GM12875 (cell line): ENCODE data around the gene TAF12.

Experiments
- H3K4me3 ChIP-seq: one replicate; pipeline ENCODE4 v1.5.1; 2011; ENCODE audit warnings: low read depth, low read length, control low read depth
- TF ChIP-seq, protein P1 (sequence below): IDR thresholded peaks from 2 replicates; pipeline ENCODE4 v1.5.1; 2011; ENCODE audit warnings: low read depth, mild to moderate bottlenecking, control low read depth, inconsistent platforms, low read length, moderate library complexity, borderline replicate concordance; ENCODE audit not compliant: insufficient read depth

The TAF12 gene

GRCh38 chr1:28581531-28582247 is 61.2 kb downstream of the TAF12 start:
- TF ChIP-seq, protein P1, sequence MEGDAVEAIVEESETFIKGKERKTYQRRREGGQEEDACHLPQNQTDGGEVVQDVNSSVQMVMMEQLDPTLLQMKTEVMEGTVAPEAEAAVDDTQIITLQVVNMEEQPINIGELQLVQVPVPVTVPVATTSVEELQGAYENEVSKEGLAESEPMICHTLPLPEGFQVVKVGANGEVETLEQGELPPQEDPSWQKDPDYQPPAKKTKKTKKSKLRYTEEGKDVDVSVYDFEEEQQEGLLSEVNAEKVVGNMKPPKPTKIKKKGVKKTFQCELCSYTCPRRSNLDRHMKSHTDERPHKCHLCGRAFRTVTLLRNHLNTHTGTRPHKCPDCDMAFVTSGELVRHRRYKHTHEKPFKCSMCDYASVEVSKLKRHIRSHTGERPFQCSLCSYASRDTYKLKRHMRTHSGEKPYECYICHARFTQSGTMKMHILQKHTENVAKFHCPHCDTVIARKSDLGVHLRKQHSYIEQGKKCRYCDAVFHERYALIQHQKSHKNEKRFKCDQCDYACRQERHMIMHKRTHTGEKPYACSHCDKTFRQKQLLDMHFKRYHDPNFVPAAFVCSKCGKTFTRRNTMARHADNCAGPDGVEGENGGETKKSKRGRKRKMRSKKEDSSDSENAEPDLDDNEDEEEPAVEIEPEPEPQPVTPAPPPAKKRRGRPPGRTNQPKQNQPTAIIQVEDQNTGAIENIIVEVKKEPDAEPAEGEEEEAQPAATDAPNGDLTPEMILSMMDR: 0 out of 2 replicates have a peak, but pooled peaks have one; percentile 9
- H3K4me3 ChIP-seq: peak overlapping the region; percentile 66

DNA sequence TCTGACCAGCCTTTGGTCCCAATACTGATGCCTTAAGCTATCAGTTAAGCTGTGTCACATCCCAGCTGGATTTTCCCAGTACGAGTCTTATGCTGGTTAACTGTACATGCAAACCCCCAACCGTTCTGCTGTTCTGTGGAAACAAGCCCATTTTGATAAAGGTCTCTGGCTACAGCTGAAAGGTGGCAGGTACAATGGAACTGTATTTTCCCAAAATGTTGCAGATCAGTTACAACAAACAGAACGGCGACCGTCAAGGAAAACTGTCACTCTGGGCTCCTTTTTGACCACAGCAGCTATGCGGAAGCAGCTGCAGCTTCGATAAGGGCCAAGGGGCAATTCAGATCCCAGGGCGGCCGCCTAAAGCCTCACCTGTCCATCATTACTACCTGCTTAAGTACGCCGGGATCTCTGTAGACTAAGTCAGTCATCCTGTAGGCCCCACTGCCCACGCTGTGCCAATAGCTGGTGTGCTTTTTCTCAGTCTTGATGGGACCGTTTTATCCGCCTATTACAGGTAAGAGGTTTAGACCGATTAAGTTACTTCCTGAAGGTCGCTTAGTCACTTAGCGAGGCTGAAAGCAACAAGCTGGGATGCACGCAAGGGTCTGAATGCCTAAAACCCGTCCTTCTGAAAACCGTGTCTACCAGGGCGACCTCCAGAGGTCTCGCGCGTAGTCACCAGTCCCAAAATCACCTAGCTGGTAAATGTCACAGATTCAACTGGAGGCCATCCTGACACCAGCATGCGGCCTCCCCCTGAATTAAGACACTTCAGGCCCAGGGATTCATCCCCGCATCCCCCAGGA is 61.9 kb downstream of the TAF12 start:
- peak overlapping the region; percentile 66 for H3K4me3 ChIP-seq
- TF ChIP-seq, protein P1: peak; percentile 26; the same call in 1 of the 2 replicates

GRCh38 chr1:28579401-28579800 is 63.5 kb downstream of the TAF12 start:
- TF ChIP-seq, protein P1: no peak
- peak overlapping the region; percentile 66 for H3K4me3 ChIP-seq

GRCh38 chr1:28578696-28579218 is 64.1 kb downstream of the TAF12 start:
- TF ChIP-seq, protein P1: no peak
- H3K4me3 ChIP-seq: no peak overlapping the region

- TF ChIP-seq, protein P1: no peak
- no peak overlapping the region for H3K4me3 ChIP-seq
These were observed 64.9 kb downstream of the TAF12 start for GRCh38 chr1:28577738-28578536.

DNA sequence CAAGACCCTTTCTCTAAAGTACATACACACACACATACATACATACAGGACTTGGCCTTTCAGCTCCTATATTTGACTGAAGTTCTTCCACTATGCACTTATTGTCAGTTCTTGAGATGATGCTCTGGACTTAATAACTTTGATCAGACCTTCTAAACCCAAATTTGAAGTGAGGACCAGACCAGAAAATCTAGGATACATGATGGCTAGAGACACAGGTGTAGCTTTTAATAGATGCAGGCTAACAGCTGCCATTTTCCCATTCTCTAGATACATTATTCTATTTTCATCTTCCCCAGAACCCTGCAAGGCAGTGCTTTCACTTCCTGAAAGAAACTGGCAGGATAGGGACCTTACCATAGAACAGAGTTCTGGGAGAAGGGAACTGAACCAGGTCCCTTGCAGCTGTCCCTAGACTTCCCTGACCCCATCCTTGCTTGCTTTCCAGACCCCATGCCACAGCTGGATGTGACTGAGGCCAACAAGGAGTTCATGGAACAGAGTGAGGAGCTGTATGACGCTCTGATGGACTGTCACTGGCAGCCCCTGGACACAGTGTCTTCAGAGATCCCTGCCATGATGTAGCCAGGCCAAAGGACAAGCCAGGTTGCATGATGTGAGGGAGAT is 65.7 kb downstream of the TAF12 start:
- H3K4me3 ChIP-seq: no peak overlapping the region
- TF ChIP-seq, protein P1: no peak
